Esophagus muscularis mucosa (tissue), 3 donors: ENCODE measurements around the gene MTMR8.

Experiments used
- CTCF ChIP-seq, 3 experiments: fragments of 200-600 bp in 2 of 3; fragments of 450-650 bp in 1 of 3; sonication (generic) in 2 of 3; IDR thresholded peaks; one replicate each; pipeline ENCODE4 v1.5.1; 2017 to 2019; ENCODE audit warnings: antibody characterized with exemption in 3 of 3, mild to moderate bottlenecking in 2 of 3, moderate library complexity in 1 of 3
- POLR2A ChIP-seq: fragments of 450-650 bp; IDR thresholded peaks from one replicate; pipeline ENCODE4 v1.6.1; 2017; ENCODE audit warnings: antibody characterized with exemption, moderate library complexity, mild to moderate bottlenecking, low read depth

GRCh38 chrX:64379924-64380323 is 15.3 kb downstream of the MTMR8 start:
- TF ChIP-seq CTCF (IDR thresholded peaks at IDR 0.05) (no peak), POLR2A (no peak)
